ENCODE measurements around the gene CDRT4.

The CDRT4 gene

GRCh38 chr17:15431196-15431595 lies 36.2 kb downstream of the CDRT4 start:
- DNase-seq = no peak

DNA sequence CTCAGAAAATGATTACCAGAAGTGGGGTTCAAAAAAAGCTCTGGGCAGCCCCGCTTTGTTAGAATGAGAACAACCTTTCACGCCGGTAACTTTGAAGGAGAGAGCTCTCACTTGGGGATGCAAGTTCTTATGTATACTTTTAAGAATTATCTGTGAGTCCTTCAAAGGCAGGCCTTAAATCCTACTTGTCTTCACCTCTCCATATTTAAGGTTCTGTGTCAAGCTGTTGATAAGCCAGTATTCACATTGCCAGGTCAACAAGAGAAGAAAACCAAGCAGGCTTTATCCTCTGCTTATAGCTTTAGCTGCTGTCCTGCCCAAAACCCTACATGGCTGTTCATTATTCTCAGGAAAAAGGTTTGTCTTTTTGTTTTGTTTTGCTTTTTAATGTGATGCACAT lies 42.9 kb downstream of the CDRT4 start:
- no peak for DNase-seq

DNA sequence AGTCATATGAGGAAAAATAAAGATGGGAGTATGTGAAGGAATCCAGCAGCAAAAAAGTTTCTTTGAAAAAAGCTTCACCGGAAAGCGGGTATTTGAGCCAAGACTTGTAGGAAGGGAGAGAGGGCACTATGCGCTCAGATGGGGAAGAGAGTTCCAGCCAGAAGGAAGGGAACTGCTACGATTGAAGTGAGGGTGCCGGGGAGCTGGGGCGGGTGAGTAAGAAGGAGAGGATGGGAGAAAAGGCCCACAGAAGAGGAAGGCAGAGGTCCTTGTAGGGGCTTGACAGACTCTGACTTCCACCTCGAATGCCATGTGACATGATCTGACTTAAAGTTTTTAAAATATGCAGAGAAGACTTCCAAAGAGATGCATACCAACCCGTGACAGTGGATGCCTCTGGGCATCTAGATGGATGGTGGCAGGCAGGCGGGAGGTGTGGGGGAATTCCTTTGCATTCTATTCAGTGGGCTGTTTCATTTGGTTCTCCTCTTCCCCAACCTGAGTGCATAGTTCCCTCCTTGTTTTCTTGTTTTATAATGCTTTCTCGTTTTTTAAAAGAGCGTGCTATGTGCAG lies 44.9 kb downstream of the CDRT4 start:
- DNase-seq = no peak

- DNase-seq = no peak
Measured at GRCh38 chr17:15418781-15419180, 48.6 kb downstream of the CDRT4 start.

DNA sequence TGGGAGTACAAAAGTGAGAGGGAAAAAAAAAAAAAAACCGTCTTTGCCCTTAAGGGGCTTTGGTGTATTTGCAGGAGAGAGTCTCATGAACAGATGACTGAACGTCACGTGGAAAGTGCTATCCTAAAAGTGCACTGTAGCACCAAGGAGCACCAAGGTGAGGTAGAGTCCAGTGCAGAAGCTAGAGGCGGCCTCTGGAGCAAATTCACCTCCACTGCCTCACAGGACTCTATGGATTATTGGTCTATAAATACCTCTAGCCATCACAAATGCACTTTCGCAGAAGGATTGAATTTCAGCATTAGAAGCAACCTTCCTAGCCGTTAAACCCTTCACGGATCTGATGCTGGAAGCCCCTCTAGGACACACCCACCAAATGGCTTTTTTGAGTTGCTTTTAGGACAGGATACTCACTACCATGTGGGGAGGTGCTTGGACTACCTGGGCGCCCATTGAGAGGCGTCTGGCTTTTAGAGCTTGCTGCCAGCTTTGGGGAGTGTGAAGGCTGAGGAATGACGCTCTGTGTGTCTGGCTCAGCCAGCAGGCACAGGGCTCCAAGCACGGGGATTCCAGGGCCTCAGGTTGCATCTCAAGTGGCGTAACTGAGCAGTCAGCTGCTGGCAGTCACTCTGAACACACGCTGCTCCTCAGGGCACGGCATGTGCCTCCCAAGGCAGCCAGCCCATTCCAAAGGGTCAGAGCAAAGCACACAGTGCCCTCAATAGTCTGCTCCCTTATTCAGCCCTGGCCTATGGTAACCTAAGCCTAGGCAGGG lies 52.7 kb downstream of the CDRT4 start:
- DNase-seq = no peak

DNA sequence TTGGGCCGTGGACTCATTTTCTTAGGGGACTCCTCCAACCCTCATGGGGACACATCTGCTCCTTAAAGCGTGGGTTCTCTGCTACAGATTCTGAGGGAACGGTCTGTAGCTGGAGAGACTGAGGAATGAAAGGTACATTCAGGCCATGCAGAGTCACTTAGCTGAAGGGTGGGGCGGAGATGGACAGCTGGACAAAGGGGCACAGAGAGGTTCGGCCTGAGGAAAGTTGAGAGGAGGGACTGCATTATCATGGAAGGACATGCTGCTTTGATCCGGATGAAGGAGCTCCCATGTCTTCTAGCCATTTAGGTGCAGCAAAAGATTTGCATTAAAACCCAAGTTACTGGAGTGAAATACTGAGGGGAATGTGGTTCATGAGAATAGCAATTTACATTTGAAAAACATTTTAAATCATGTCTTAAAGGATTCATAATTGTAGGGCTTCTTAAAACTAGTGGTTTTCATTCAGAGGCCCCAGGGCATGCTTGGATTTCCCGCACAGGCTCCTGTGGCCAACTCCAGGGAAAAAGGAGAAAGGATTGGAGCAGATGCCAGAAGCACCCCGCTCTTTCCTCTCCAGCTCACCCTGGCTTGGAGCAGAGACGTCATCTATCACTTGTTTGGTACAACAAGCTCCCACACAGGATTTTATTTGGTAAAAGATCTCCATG lies 54.2 kb downstream of the CDRT4 start:
- DNase-seq = no peak

- DNase-seq = no peak
Measured at GRCh38 chr17:15412606-15413005, 54.8 kb downstream of the CDRT4 start.

DNA sequence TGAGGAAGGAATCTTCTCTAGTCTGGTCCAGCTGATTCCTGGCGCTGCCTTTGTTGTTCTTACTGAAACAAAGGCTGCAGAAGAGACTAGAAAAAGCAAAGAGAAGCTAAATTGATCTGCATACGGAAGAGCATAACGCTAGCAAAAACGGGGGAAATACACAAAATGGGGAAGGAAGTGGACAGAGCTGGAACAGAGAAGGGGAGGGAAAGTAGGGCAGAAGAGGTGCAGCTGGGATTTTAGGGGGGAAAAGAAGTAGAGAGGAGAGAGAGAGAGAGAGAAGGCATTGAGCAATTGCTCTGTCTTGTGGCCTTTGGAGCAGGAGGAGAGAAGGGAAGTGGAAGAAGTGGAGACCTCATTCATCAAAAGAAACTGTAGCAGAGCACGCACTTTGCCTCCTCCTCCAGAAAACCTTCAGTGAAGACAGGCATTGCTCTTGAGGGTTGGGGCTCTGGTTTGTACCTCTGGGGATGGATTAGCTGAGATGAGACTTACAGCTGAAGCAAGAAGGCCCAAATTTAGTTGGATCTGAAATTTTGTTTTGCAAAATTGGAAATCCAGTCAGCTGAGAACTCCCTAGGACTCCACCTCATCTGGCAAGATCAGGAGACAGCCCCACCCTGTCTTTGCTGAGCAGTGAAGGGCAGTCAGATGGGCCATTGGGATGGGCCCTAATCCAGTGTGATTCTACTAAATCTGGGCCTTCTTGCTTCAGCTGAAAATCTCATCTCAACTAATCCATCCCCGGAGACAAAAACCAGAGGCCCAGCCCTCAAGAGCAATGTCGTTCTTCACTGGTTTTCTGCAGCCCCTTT lies 55.8 kb downstream of the CDRT4 start:
- no peak for DNase-seq

DNA sequence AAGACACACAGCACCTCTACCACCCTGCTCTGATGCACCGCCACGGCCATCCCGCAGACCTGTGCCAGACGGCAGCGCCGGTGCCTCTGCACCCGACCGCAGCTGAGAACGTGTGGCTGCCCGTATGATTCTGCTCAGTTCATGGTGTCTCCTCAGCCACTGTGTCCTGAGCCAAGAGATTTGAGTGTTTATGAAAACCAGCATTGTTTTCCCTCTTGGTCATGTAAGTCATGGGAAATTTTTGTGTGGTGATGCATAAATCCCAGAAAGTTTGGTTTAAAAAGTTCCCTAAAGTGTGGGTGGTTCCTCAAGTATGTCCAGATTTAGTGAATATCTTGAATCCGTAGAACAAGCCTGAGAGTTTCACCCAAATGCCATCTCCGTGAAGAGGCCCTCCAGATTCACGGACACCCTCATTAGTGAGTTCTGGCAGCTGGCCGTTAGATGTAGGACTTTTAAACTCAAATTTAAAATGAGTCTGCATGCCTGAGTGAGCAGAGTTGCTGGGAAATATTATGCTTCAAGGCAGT lies 57.6 kb downstream of the CDRT4 start:
- no peak for DNase-seq

GRCh38 chr17:15408803-15409202 lies 58.6 kb downstream of the CDRT4 start:
- no peak for DNase-seq

GRCh38 chr17:15406081-15406480 lies 61.3 kb downstream of the CDRT4 start:
- DNase-seq = no peak

DNA sequence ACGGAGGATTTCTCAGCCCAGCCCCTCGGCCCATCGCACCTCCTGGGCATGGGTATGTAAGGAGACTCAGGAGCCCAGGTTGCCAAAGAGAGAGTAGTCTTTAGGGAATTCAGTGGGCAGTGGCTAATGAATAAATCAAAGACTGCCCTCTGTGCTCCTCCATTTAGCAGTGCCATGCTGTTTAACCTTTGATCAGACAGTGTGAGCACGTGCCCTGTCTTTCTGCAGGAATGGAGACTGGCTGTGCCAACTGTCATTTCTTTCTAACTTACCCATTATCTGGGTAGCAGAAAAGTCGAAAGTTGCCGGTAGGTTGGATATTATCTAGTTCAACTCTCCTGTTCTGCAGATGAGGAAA lies 62.4 kb downstream of the CDRT4 start:
- DNase-seq = no peak

DNA sequence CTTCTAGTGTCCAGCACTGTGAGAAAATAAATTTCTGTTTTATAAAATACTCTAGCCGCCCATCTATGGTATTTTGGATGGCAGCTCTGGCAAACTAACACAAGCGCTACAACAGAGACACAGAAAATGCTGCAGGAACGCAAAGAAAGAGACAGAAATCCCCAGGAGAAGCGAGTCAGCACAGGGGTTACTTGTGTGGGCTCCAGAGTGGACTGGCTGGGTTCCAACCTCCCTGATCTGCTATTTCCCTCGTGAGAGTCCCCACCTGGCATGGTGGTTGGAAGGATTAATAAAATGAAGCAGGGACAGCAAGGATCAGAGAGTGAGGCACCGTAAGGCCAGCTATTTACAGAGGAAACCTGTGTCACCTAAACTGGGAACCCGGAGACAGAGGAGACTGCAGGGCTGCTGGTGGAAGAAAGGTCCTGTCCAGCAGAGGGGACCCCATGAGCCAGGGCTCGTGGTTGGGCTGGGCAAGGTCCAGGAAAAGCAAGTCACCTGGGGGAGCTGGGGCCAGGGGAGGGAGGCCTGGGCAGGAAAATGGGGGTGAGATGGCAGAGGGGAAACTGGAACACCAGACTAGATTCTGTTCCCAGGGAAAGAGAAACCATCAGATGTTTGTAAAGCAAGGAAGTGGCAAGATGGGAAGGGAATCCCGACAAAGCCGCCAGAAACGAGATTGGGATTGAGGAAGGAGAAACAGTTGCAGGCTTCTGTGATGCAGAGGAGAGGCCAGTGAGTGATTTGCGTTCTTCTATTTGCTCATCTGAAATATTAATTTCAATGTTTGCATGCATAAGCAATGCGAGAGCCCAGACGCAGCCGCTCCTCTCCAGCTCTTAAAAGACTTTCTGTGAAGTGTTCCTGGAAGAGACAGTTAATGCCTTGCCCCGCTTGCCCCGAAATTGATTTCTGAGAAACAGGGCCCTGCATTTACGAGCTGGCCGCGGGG lies 63.0 kb downstream of the CDRT4 start:
- no peak for DNase-seq

GRCh38 chr17:15403276-15403939 lies 64.0 kb downstream of the CDRT4 start:
- DNase-seq = no peak

GRCh38 chr17:15399443-15399842 lies 68.0 kb downstream of the CDRT4 start:
- DNase-seq = no peak

DNA sequence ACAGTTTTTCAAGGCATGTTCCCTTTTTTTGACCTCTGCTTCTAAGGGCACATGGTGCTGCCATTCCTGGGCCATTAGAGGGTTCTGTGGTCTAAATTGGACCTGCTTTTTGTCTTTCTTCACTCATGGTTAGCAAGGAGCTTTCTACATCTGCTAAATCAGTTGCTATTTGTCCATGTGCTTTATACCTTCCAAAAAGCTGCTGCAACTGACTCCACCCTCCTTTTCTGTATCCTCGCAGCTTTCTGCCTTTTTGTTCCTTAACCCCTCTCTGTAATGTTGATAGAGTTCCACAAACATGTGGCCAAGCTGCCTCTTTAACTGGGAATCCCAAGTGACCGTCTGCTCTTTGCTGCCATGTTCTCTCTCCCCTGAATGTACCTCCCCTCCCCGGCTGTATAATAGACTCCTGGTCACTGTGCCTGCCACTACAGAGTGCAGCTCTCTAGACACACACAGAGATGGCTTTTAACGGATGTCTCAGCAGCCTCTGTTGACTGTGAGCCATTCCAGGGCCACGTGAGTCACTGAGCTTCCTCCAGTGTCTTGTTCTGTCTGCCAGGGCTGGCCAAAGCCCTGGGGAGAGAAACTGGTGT lies 68.6 kb downstream of the CDRT4 start:
- no peak for DNase-seq

- no peak for DNase-seq
Measured at GRCh38 chr17:15398291-15398690, 69.1 kb downstream of the CDRT4 start.

DNA sequence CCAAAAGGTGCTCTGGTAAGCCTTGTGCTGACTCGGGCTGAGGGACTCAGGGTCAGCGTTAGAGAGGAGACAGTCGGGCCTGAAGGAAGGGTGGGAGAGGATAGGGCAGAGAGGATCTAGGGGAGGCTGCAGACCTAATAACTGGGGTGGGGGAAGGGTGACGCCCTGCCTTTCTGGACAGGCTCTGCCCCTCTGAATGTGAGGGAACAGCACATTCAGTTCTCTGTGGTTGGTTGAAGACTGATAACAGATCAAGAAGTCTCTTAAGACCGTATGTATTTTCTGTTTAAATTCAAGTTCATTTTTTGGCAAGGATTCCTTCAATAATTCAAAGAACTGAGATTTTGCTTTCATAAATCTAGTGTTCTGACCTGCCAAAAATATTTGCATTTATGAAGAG lies 69.8 kb downstream of the CDRT4 start:
- DNase-seq = no peak

DNA sequence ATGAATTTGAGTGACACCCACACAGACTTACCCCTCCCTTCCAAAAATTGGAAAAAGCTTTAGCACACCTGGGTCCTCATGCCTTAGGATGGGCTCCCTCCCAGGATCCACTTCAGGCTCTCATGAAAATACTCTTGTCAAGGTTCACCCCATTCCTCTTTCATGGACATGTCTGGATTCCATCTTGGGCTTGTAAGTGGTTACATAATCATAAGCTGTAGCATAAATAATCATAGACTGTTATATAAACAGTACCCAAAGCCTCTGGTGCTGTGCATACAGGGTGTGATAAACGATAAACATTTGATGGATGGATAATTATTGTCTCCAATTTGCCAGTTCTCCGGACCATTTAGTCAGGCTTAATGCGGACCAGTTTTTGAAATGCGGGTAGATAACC lies 72.3 kb downstream of the CDRT4 start:
- no peak for DNase-seq

GRCh38 chr17:15393414-15393813 lies 74.0 kb downstream of the CDRT4 start:
- DNase-seq = no peak

- no peak for DNase-seq
Measured at GRCh38 chr17:15392326-15392741, 75.1 kb downstream of the CDRT4 start.

All from NK-92 treated with Interleukin-12 subunit alpha and Interleukin-12 subunit beta, amount 100 ng/mL, for 24 hours (cell line).